Ammon's horn (tissue), 1 donor: ENCODE measurements around the gene SHROOM3.

Experiments
- DNase-seq: peaks from one replicate; pipeline ENCODE4 v3.0.0-alpha.2; 2016; ENCODE audit warnings: low spot score

The SHROOM3 gene

DNA sequence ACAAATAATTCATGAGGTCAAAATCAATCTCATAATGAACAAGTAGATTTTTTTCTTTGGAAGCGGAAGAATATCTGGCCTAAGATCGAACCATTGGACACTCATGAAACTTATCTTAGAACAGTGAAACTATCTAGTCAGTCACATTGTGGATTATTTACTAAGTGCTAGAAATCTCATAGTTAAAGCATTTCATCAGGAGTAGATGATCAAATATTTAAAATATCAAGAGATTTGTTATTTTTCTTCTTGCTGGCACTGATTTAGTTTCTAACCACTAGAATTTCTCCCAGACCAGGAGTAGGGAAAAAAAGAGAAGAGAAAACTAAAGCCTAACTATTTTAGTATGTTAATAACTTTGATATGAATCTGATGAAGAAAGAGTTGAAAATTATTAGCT lies 105.5 kb downstream of the SHROOM3 start:
- no peak for DNase-seq

- no peak for DNase-seq
Observed at GRCh38 chr4:76543378-76543777, 108.3 kb downstream of the SHROOM3 start.

DNA sequence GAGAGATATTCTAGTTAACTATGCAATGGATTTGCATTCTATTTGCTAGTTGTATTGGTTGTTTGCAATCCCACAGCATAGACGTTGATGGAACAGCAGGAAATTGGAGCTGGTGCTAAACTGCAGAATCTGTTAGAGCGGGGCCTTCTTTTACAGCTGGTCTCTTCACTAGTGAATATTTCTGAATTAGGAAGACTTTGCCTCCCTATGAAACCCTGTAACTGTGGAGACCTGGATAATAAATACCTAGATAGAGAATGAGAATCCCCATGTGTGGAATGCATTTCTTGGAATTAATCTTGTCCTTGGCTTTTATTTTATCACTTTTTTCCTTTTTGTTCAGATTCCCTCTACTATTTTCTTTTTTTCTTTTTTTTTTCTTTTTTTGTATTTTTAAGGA lies 109.7 kb downstream of the SHROOM3 start:
- DNase-seq, result no peak

DNA sequence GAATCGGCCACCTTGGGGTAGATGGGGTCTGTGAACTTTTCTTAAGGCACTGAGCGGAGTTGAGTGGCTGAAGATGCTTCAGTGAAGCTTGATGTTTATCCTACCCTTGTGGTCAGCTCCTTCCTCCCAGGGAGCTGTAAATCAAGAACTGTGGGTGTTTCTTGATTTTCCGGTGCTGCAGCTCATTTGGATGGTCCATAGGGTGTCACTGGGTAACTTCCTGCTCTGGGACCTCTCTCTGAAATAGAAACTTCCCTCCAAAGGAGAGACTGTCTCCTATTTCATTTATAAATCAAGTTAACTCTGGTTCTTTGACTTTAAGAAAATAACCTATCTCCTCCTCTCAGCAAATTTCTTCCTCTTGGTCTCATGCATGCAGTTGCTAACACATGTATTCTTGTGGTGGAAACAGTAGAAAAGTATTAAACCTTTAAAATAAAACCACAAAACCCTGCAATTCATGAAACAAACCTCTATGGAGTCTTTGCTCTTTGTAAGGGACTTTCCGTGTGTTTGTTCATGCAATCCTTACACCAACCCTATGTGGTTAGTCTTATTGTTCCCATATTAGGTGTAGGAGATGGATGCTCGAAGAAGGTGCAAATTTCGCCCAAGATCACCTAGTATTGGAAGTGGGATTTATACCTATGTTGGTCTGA lies 110.3 kb downstream of the SHROOM3 start:
- no peak for DNase-seq

- no peak for DNase-seq
Observed at GRCh38 chr4:76546327-76546726, 111.3 kb downstream of the SHROOM3 start.

DNA sequence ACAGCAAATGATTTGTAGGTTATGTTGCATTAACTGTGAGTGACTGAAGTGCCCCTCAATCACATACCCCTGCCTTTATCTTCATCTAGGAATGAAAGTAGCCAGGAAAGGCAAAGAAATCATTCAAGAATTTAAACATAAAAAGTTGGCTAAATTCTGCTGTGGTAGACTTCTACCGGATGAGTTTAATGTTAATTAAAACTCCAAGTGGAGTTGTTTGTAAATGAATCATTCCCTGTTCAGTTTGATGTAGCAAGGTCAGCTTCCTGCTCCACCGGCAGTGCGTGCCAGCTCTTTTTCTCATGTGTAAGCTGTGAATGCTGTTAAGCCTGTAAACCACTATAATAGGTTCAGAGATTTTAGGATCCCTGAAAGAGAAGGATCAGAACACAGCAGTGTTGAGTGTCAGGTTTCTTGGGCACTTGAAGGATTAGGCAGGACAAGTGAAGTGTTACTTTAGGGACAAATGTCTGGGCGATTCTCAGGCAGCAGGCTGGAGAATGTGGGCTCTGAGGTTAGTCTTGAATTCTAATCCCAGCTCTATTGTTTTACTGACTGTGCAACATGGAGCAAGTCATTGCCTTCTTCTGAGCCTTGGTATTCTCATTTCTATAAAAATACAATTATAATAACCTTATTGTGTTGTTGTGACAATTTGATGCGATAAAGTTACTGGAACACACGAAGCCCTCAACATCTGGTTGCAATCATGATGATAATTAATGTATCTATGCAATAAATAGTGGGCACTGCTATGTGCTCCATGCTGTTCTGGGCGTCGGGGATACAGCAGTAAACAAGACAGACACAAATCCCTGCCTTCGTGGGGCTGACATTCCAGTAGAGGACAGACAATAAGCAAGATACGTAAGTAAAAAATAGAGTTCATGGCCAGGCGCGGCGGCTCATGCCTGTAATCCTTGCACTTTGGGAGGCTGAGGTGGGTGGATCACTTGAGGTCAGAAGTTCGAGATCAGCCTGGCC lies 112.0 kb downstream of the SHROOM3 start:
- DNase-seq, result no peak

GRCh38 chr4:76548704-76549103 lies 113.7 kb downstream of the SHROOM3 start:
- no peak for DNase-seq

- DNase-seq, result no peak
Observed at GRCh38 chr4:76549765-76550164, 114.7 kb downstream of the SHROOM3 start.

- DNase-seq, result no peak
Observed at GRCh38 chr4:76550966-76551780, 116.1 kb downstream of the SHROOM3 start.

GRCh38 chr4:76554630-76555029 lies 119.6 kb downstream of the SHROOM3 start:
- DNase-seq, result no peak

DNA sequence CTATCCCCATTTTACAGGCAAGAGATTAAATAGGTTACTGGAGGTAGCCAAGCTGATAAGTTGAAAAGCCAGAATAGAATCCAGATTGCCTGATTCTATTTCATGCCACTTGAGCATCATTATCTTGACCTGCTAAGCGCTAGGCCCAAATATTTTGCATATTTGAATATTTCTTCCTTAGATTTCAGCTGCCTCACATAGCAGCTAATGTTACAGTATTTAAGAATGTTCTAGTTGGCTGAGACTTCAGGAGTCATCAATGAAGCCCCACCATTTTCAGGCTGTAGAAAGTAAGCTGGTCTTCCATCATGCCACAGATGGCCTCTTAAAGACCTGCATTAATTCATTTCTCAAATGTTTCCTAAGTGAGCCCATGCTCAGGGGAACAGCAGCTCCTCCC lies 121.4 kb downstream of the SHROOM3 start:
- no peak for DNase-seq

- DNase-seq, result no peak
Observed at GRCh38 chr4:76558396-76559235, 123.6 kb downstream of the SHROOM3 start.

GRCh38 chr4:76559236-76560071 lies 124.4 kb downstream of the SHROOM3 start:
- no peak for DNase-seq

DNA sequence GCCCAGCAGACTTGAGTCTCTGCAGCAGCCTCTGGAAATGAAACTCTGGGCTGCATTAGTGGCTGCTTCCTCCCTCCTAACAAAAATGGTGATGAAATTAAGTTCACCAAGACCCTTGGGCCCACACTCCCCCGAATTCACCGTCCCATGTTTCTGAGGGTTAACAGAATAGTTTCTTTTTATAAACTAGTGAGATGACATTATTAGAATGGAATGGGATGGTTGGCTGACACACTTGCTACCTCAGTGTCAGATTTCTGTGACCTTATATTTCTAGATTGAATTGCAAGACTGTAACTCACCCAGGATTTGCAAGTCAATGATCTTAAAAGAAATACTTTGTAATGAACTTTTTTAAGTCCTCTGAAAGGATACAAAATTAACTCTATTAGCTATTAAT lies 127.1 kb downstream of the SHROOM3 start:
- DNase-seq, result no peak

GRCh38 chr4:76562836-76563453 lies 127.9 kb downstream of the SHROOM3 start:
- DNase-seq, result no peak

DNA sequence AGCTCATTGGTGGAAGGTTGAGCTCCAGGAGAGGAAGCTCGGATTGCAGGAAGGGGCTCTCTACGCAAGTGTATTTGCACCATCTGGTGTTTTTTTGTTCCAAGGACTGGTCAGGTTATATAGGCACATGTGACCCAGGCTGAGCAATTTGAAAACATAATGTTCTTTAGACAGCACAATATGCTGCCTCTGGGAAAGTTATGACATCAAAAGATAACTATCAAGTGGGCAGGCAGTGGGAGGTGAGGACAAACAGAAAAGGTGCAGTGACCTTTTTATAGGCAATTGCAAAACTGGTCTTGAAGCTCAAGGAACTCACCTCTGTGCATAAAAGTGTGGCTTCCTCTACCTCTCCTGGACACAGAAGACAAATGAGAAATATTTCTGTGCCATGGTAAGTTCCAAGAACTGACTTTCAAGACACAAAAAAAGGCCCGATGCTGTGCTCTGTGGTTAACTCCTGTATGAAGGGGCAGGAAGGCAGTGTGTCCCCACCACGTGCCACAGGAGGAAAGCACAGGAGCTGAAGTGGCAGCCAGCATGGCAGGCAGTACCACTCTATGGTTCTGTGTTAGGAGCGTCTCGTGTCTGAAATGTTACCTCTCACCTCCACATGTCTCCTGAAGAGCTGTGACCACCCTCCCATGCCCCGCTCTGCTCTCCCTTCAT lies 128.6 kb downstream of the SHROOM3 start:
- DNase-seq, result no peak

GRCh38 chr4:76564123-76564915 lies 129.3 kb downstream of the SHROOM3 start:
- DNase-seq, result no peak

- no peak for DNase-seq
Observed at GRCh38 chr4:76568262-76568661, 133.2 kb downstream of the SHROOM3 start.

DNA sequence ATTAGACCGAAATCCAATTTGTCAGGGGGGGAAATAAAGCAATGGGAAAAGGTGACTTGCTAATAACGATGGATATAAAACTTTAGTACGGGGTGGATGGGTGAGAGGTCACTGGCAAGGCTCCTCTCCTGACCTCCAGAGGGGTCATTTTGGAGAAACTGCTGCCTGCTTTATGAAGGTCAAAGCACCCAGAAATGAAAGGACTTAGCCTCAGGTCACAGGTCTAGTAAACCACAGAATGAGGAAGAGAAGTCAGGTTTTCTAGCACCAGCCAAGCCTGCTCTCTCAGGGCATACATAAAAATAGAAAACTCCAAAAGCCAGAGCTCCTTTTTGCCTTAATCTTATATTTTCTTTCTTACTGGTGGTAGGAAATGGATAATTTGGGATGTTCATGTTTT lies 134.2 kb downstream of the SHROOM3 start:
- DNase-seq, result no peak
